GM23338 (cell line): ENCODE results near the gene CWH43. TPM values are rescaled to one million over a fixed set of nuclear protein-coding genes. Genes with fewer than 3 reads are reported as not detected.

Experiments
- ATAC-seq: fragments of 200-7000 bp; cut with Tn5 transposase; 3 replicates; pipeline ENCODE4 v1.9.1; 2020
- DNase-seq: peaks from one replicate; pipeline ENCODE4 v3.0.0-alpha.2; 2015; ENCODE audit warnings: low spot score
- H2AFZ ChIP-seq: fragments of 200-600 bp; sonication (generic); 2 replicates; pipeline ENCODE4 v1.8.0; 2016; ENCODE audit warnings: antibody characterized with exemption, mild to moderate bottlenecking, moderate library complexity
- H3F3A ChIP-seq: fragments of 200-600 bp; sonication (generic); replicated peaks from 2 replicates; pipeline ENCODE4 v1.8.0; 2017; ENCODE audit warnings: antibody characterized with exemption, mixed run types, low read depth
- H3K27ac ChIP-seq: fragments of 200-600 bp; sonication (generic); 2 replicates; pipeline ENCODE4 v1.6.1; 2016; ENCODE audit warnings: low read depth
- H3K27me3 ChIP-seq: fragments of 200-600 bp; sonication (generic); 2 replicates; pipeline ENCODE4 v1.8.0; 2016; ENCODE audit warnings: mild to moderate bottlenecking, mixed run types, moderate library complexity; ENCODE audit not compliant: insufficient read depth
- H3K36me3 ChIP-seq: fragments of 200-600 bp; sonication (generic); 2 replicates; pipeline ENCODE4 v1.8.0; 2016; ENCODE audit warnings: mild to moderate bottlenecking; ENCODE audit not compliant: insufficient read depth
- H3K4me1 ChIP-seq: fragments of 200-600 bp; sonication (generic); 2 replicates; pipeline ENCODE4 v1.8.0; 2016; ENCODE audit warnings: mild to moderate bottlenecking, moderate library complexity; ENCODE audit not compliant: insufficient read depth
- H3K4me2 ChIP-seq: fragments of 200-600 bp; sonication (generic); 2 replicates; pipeline ENCODE4 v1.7.1; 2017; ENCODE audit warnings: mixed run types
- H3K4me3 ChIP-seq: fragments of 200-600 bp; sonication (generic); 2 replicates; pipeline ENCODE4 v1.6.1; 2016; ENCODE audit warnings: mixed run types
- H3K79me2 ChIP-seq: fragments of 200-600 bp; sonication (generic); replicated peaks from 2 replicates; pipeline ENCODE4 v1.8.0; 2017; ENCODE audit warnings: mild to moderate bottlenecking; ENCODE audit not compliant: insufficient read depth
- H3K9me2 ChIP-seq: fragments of 200-600 bp; sonication (generic); 2 replicates; pipeline ENCODE4 v1.8.0; 2017; ENCODE audit not compliant: insufficient read depth
- H4K20me1 ChIP-seq: fragments of 200-600 bp; sonication (generic); replicated peaks from 2 replicates; pipeline ENCODE4 v1.8.0; 2017; ENCODE audit warnings: mild to moderate bottlenecking; ENCODE audit not compliant: insufficient read depth
- H3K27ac Mint-ChIP-seq: 2 replicates; pipeline ENCODE4 v1.8.0; 2020; ENCODE audit warnings: inconsistent platforms, mild to moderate bottlenecking, moderate library complexity, mixed read lengths
- H3K27me3 Mint-ChIP-seq: 3 replicates; pipeline ENCODE4 v1.8.0; 2022; ENCODE audit warnings: low read depth, mild to moderate bottlenecking, moderate library complexity, mixed read lengths, inconsistent platforms; ENCODE audit not compliant: insufficient read depth, poor library complexity
- H3K36me3 Mint-ChIP-seq: 3 replicates; pipeline ENCODE4 v1.8.0; 2021; ENCODE audit warnings: low read depth, mild to moderate bottlenecking, inconsistent platforms, moderate library complexity, mixed read lengths
- H3K4me1 Mint-ChIP-seq: 3 replicates; pipeline ENCODE4 v1.8.0; 2020; ENCODE audit warnings: mild to moderate bottlenecking, inconsistent platforms, mixed read lengths
- H3K4me3 Mint-ChIP-seq: 3 replicates; pipeline ENCODE4 v1.8.0; 2021; ENCODE audit warnings: moderate library complexity, mild to moderate bottlenecking, inconsistent platforms, mixed read lengths
- H3K9me3 Mint-ChIP-seq: 3 replicates; pipeline ENCODE4 v1.8.0; 2020; ENCODE audit warnings: moderate library complexity, mild to moderate bottlenecking, inconsistent platforms, mixed read lengths
- CREB1 ChIP-seq: fragments of 250-450 bp; sonication (Bioruptor Pico); IDR thresholded peaks from 2 replicates; pipeline ENCODE4 v1.5.0; 2020; ENCODE audit warnings: low read depth, mild to moderate bottlenecking, moderate library complexity
- CTCF ChIP-seq, 2 experiments: fragments of 200-600 bp in 1 of 2; sonication (generic) in 1 of 2; conservative IDR thresholded peaks; 2 replicates each; pipeline versions ENCODE4 v1.5.1 to v1.6.1; 2016 to 2017; ENCODE audit warnings: antibody characterized with exemption in 2 of 2, low read depth in 2 of 2, mild to moderate bottlenecking in 2 of 2, moderate library complexity in 1 of 2
- ETS1 ChIP-seq: IDR thresholded peaks from 2 replicates; pipeline ENCODE4 v1.6.1; 2016; ENCODE audit warnings: antibody characterized with exemption
- EZH2 ChIP-seq: fragments of 200-600 bp; sonication (generic); IDR thresholded peaks from one replicate; pipeline ENCODE4 v1.8.0; 2017; ENCODE audit warnings: antibody characterized with exemption, mild to moderate bottlenecking, low read depth; ENCODE audit not compliant: unreplicated experiment
- EZH2phosphoT487 ChIP-seq: fragments of 200-600 bp; sonication (generic); IDR thresholded peaks from one replicate; pipeline ENCODE4 v1.8.1; 2018; ENCODE audit warnings: antibody characterized with exemption; ENCODE audit not compliant: unreplicated experiment
- JUNB ChIP-seq: IDR thresholded peaks from one replicate; pipeline ENCODE4 v1.6.1; 2016; ENCODE audit warnings: antibody characterized with exemption; ENCODE audit not compliant: unreplicated experiment
- NANOG ChIP-seq: IDR thresholded peaks from 2 replicates; pipeline ENCODE4 v1.6.1; 2016; ENCODE audit warnings: antibody characterized with exemption, borderline replicate concordance
- POLR2AphosphoS5 ChIP-seq: IDR thresholded peaks from 2 replicates; pipeline ENCODE4 v1.6.1; 2016; ENCODE audit warnings: antibody characterized with exemption, low read depth
- REST ChIP-seq: IDR thresholded peaks from one replicate; pipeline ENCODE4 v1.6.1; 2018; ENCODE audit warnings: antibody characterized with exemption; ENCODE audit not compliant: unreplicated experiment
- STAT1 ChIP-seq: IDR thresholded peaks from one replicate; pipeline ENCODE4 v1.6.1; 2016; ENCODE audit warnings: antibody characterized with exemption; ENCODE audit not compliant: unreplicated experiment
- ZNF114 ChIP-seq: fragments of 250-450 bp; sonication (Bioruptor Pico); IDR thresholded peaks from 2 replicates; pipeline ENCODE4 v1.5.0; 2020; ENCODE audit warnings: mild to moderate bottlenecking, moderate library complexity
- ZNF331 ChIP-seq: fragments of 250-450 bp; sonication (Bioruptor Pico); IDR thresholded peaks from 2 replicates; pipeline ENCODE4 v1.5.0; 2020; ENCODE audit warnings: low read depth, mild to moderate bottlenecking, moderate library complexity
- ZNF462 ChIP-seq: fragments of 250-450 bp; sonication (Bioruptor Pico); IDR thresholded peaks from 2 replicates; pipeline ENCODE4 v1.5.0; 2020; ENCODE audit warnings: mild to moderate bottlenecking, moderate library complexity
- polyA plus RNA-seq: library from polyadenylated mRNA; unstranded; fragments of >200 nt; fragmentation: Nextera tagmentation; extraction: Ambion mirVana; gene quantifications from 2 replicates; pipeline ENCODE4 v1.2.1, GENCODE V29; 2016
- total RNA-seq: library from RNA; depleted of rRNA; stranded (reverse); fragments of >200 nt; shearing (Covaris generic); gene quantifications from 2 replicates; pipeline ENCODE4 v1.2.3, GENCODE V29; 2014

CWH43 gene
- total and polyA plus RNA-seq, 2 experiments from 2014 or later = not detected

GRCh38 chr4:48979914-48980579 is 6.0 kb upstream of the CWH43 start:
- H3K79me2 ChIP-seq = no peaks in the 10 kb centered on the region
- no peak overlapping the region for H3K27ac ChIP-seq
- no peak for ATAC-seq
- Mint-ChIP-seq H3K9me3 (peaks cover 24% of the 10 kb centered on the region), H3K4me1 (no peaks in the 10 kb centered on the region), H3K27ac (no peak overlapping the region), H3K4me3 (no peak overlapping the region), H3K36me3 (no peaks in the 10 kb centered on the region), H3K27me3 (peaks cover 12% of the 10 kb centered on the region)
- H4K20me1 ChIP-seq = no peaks in the 10 kb centered on the region
- TF ChIP-seq ZNF462 (CRISPR knock-in tag) (no peak), JUNB (no peak), ZNF114 (CRISPR knock-in tag) (no peak), CREB1 (CRISPR knock-in tag) (no peak), EZH2phosphoT487 (no peak), ZNF331 (CRISPR knock-in tag) (no peak), EZH2 (no peak), STAT1 (no peak), CTCF (conservative IDR thresholded peaks at IDR 0.05; ENCODE audit: low read depth in 2 of 2) (no peak), ETS1 (no peak), REST (no peak), POLR2AphosphoS5 (no peak), NANOG (no peak)
- H3K4me3 ChIP-seq = no peak overlapping the region
- peaks cover 20% of the 10 kb centered on the region for H3K27me3 ChIP-seq
- no peak overlapping the region for H3K4me2 ChIP-seq
- no peaks in the 10 kb centered on the region for H3K36me3 ChIP-seq
- no peaks in the 10 kb centered on the region for H3K9me2 ChIP-seq
- H2AFZ ChIP-seq = no peak overlapping the region
- H3F3A ChIP-seq = no peaks in the 10 kb centered on the region
- no peak for DNase-seq
- no peaks in the 10 kb centered on the region for H3K4me1 ChIP-seq
